Stimulated activated naive CD4-positive, alpha-beta T cell (primary cell): ENCODE measurements around the gene RSRC1.

Source experiments
- DNase-seq, 6 experiments: peaks; one replicate each; lab custom pipeline; 2025; lab: John Stamatoyannopoulos, UW

RSRC1 gene

DNA sequence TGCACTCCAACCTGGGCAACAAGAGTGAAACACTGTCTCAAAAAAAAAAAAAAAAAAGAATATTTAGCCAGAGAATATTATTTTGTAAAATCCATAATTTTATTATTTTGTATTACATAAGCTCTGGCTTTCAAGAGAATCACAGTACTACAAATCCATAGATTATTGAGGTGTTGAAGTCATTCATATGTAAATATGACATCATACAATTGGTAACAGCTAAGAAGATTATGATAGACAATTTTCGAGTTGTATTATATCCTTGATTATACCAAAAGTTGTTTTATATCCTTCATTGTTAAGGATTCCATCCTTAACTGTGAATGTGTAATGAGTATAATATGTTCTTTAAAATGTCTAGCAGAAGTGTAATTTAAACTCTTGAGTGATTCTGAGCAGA lies 464.8 kb downstream of the RSRC1 start:
- no peak for DNase-seq

DNA sequence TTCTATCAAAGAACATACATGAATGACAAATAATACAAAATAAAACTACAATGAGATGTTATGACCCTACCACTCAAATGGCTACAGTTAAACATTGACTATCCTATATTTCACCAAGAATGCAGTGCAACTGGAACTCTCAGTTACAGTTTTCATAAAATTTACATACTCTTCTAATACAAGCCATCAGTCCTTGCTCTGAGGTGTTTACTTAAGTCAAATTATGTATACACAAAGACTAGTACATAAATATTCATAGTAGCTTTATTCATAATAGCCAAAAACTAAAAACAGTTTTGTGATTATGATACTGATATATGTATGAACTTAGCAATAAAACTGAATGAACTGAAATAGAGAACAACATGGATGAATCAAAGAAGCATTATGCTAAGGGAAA lies 480.3 kb downstream of the RSRC1 start:
- no peak for DNase-seq
